ENCODE measurements around the gene GTF3C1.

Gene GTF3C1

GRCh38 chr16:27568077-27568476 is 18.4 kb upstream of the GTF3C1 start:
- no peak for ATAC-seq
- no peak for TF ChIP-seq ZNF70 (CRISPR knock-in tag; IDR thresholded peaks at IDR 0.05)

- no peak for TF ChIP-seq ZNF8 (CRISPR knock-in tag; IDR thresholded peaks at IDR 0.05)
- TF ChIP-seq, protein P1, sequence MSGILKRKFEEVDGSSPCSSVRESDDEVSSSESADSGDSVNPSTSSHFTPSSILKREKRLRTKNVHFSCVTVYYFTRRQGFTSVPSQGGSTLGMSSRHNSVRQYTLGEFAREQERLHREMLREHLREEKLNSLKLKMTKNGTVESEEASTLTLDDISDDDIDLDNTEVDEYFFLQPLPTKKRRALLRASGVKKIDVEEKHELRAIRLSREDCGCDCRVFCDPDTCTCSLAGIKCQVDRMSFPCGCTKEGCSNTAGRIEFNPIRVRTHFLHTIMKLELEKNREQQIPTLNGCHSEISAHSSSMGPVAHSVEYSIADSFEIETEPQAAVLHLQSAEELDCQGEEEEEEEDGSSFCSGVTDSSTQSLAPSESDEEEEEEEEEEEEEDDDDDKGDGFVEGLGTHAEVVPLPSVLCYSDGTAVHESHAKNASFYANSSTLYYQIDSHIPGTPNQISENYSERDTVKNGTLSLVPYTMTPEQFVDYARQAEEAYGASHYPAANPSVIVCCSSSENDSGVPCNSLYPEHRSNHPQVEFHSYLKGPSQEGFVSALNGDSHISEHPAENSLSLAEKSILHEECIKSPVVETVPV (CRISPR knock-in tag; IDR thresholded peaks at IDR 0.05): no peak
- no peak for TF ChIP-seq ISL1 (CRISPR knock-in tag; IDR thresholded peaks at IDR 0.05)
- TF ChIP-seq ZC3H10 (CRISPR knock-in tag; IDR thresholded peaks at IDR 0.05): no peak
- TF ChIP-seq ARNTL (CRISPR knock-in tag; IDR thresholded peaks at IDR 0.05; ENCODE audit: borderline replicate concordance, low read depth): no peak
- ATAC-seq: no peak
Observed at GRCh38 chr16:27566417-27566816, 16.7 kb upstream of the GTF3C1 start.

DNA sequence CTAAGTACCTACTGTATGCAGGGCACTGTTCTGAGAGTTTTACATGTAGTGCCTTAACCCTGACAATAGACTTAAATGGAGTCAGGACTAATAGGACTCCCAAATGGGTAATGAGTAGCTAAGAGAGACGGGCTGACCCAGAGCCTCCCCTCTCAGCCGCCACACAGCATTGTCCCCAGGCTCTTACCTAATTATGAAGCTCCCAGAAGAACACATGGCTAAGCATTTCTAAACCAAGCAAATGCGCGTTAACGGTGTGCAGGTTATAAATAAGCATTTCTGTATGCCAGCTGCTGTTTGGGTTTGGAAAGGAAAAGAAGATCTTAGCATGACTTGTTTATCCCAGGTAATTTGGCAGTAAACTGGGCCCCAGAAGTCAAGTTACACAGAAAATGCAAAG is 14.5 kb upstream of the GTF3C1 start:
- no peak for ATAC-seq
- TF ChIP-seq ESRRG (CRISPR knock-in tag; IDR thresholded peaks at IDR 0.05): no peak
- no peak for TF ChIP-seq ZNF70 (CRISPR knock-in tag; IDR thresholded peaks at IDR 0.05)
- no peak for TF ChIP-seq PATZ1 (CRISPR knock-in tag; IDR thresholded peaks at IDR 0.05; ENCODE audit: borderline replicate concordance)
- no peak for TF ChIP-seq CREB5 (CRISPR knock-in tag; IDR thresholded peaks at IDR 0.05; ENCODE audit: low read depth)
- TF ChIP-seq SNAI2 (CRISPR knock-in tag; IDR thresholded peaks at IDR 0.05): no peak
- TF ChIP-seq ZFP3 (CRISPR knock-in tag; IDR thresholded peaks at IDR 0.05): no peak
- TF ChIP-seq ARNTL (CRISPR knock-in tag; IDR thresholded peaks at IDR 0.05; ENCODE audit: borderline replicate concordance, low read depth): no peak
- TF ChIP-seq TSHZ2 (CRISPR knock-in tag; IDR thresholded peaks at IDR 0.05): no peak
- TF ChIP-seq, protein P2, sequence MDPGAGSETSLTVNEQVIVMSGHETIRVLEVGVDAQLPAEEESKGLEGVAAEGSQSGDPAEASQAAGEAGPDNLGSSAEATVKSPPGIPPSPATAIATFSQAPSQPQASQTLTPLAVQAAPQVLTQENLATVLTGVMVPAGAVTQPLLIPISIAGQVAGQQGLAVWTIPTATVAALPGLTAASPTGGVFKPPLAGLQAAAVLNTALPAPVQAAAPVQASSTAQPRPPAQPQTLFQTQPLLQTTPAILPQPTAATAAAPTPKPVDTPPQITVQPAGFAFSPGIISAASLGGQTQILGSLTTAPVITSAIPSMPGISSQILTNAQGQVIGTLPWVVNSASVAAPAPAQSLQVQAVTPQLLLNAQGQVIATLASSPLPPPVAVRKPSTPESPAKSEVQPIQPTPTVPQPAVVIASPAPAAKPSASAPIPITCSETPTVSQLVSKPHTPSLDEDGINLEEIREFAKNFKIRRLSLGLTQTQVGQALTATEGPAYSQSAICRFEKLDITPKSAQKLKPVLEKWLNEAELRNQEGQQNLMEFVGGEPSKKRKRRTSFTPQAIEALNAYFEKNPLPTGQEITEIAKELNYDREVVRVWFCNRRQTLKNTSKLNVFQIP (CRISPR knock-in tag; IDR thresholded peaks at IDR 0.05; ENCODE audit: borderline replicate concordance, low read depth): no peak
- TF ChIP-seq PPARA (CRISPR knock-in tag; IDR thresholded peaks at IDR 0.05; ENCODE audit: borderline replicate concordance): no peak
- TF ChIP-seq ZNF8 (CRISPR knock-in tag; IDR thresholded peaks at IDR 0.05): no peak

DNA sequence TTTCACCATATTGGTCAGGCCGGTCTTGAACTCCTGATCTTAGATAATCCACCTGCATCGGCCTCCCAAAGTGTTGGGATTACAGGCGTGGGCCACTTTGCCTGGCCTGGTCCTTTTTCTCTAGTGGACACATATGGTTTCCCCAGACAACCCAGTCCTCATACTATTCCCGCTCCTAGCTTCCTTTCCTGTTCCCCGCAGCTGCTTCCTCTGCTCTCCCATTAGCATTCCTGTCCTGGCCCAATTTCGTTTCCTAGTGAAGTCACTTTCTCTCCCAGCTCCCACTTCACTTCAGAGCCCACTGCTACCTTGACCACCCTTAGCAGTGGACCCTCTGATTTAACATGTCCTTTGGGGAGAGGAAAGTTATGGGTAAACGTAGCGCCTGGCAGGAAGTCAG is 11.5 kb upstream of the GTF3C1 start:
- ATAC-seq: no peak
- TF ChIP-seq ISL1 (CRISPR knock-in tag; IDR thresholded peaks at IDR 0.05) (no peak), ZC3H10 (CRISPR knock-in tag; IDR thresholded peaks at IDR 0.05) (no peak), CSDC2 (CRISPR knock-in tag; IDR thresholded peaks at IDR 0.05) (no peak), PPARA (CRISPR knock-in tag; IDR thresholded peaks at IDR 0.05; ENCODE audit: borderline replicate concordance) (no peak), ZNF565 (CRISPR knock-in tag; conservative IDR thresholded peaks at IDR 0.05; ENCODE audit: low read depth) (no peak), OSR1 (CRISPR knock-in tag; IDR thresholded peaks at IDR 0.05) (no peak), CREB5 (CRISPR knock-in tag; IDR thresholded peaks at IDR 0.05; ENCODE audit: low read depth) (no peak), ZNF70 (CRISPR knock-in tag; IDR thresholded peaks at IDR 0.05) (no peak), TOX (CRISPR knock-in tag; IDR thresholded peaks at IDR 0.05; ENCODE audit: borderline replicate concordance) (no peak), GLIS3 (CRISPR knock-in tag; IDR thresholded peaks at IDR 0.05) (no peak), PATZ1 (CRISPR knock-in tag; IDR thresholded peaks at IDR 0.05; ENCODE audit: borderline replicate concordance) (no peak), ESRRG (CRISPR knock-in tag; IDR thresholded peaks at IDR 0.05) (no peak), ARNTL (CRISPR knock-in tag; IDR thresholded peaks at IDR 0.05; ENCODE audit: borderline replicate concordance, low read depth) (no peak), ZFP30 (CRISPR knock-in tag; IDR thresholded peaks at IDR 0.05) (no peak), TSHZ2 (CRISPR knock-in tag; IDR thresholded peaks at IDR 0.05) (no peak)
